Activated CD8-positive, alpha-beta memory T cell treated with anti-CD3 and anti-CD28 coated beads for 1 hour (primary cell): ENCODE data around the gene SMYD3.

Experiments
- DNase-seq, 2 donors: peaks; one replicate each; pipeline ENCODE4 v3.0.0-alpha.2; 2020; ENCODE audit warnings: low read depth in 1 of 2; ENCODE audit errors: extremely low read depth in 1 of 2

SMYD3 gene

GRCh38 chr1:246506674-246507481, at the start of gene SMYD3:
SMYD3 (minus strand) TSS chr1:246507279.
- peak; percentile 38 to 64 for DNase-seq

- DNase-seq: no peak
Observed at GRCh38 chr1:246554201-246554600, 47.1 kb upstream of the SMYD3 start.

- DNase-seq: no peak
Observed at GRCh38 chr1:246552110-246552509, 45.0 kb upstream of the SMYD3 start.

- DNase-seq: no peak
Observed at GRCh38 chr1:246550402-246550801, 43.3 kb upstream of the SMYD3 start.

GRCh38 chr1:246549665-246550064, 42.6 kb upstream of the SMYD3 start:
- DNase-seq: no peak

GRCh38 chr1:246544001-246544400, 36.9 kb upstream of the SMYD3 start:
- no peak for DNase-seq

GRCh38 chr1:246540738-246541491, 33.8 kb upstream of the SMYD3 start:
- DNase-seq: no peak

GRCh38 chr1:246537887-246538286, 30.8 kb upstream of the SMYD3 start:
- no peak for DNase-seq

GRCh38 chr1:246537441-246537840, 30.4 kb upstream of the SMYD3 start:
- no peak for DNase-seq

- DNase-seq: no peak
Observed at GRCh38 chr1:246534114-246534513, 27.0 kb upstream of the SMYD3 start.

- DNase-seq: no peak
Observed at GRCh38 chr1:246533371-246533905, 26.4 kb upstream of the SMYD3 start.

- no peak for DNase-seq
Observed at GRCh38 chr1:246532519-246532918, 25.4 kb upstream of the SMYD3 start.

- DNase-seq: no peak
Observed at GRCh38 chr1:246530482-246530881, 23.4 kb upstream of the SMYD3 start.

- DNase-seq: no peak
Observed at GRCh38 chr1:246528933-246529731, 22.1 kb upstream of the SMYD3 start.

GRCh38 chr1:246527402-246528088, 20.5 kb upstream of the SMYD3 start:
- no peak for DNase-seq

GRCh38 chr1:246526915-246527314, 19.8 kb upstream of the SMYD3 start:
- DNase-seq: no peak

GRCh38 chr1:246526380-246526779, 19.3 kb upstream of the SMYD3 start:
- DNase-seq: no peak

GRCh38 chr1:246519514-246519913, 12.4 kb upstream of the SMYD3 start:
- no peak for DNase-seq

GRCh38 chr1:246518456-246519205, 11.6 kb upstream of the SMYD3 start:
- DNase-seq: no peak

GRCh38 chr1:246517391-246517790, 10.3 kb upstream of the SMYD3 start:
- DNase-seq: no peak
